GM21423 (cell line): ENCODE results near the gene TMIGD3.

Source experiments
- ATAC-seq: cut with Tn5 transposase; IDR thresholded peaks from one replicate; pipeline ENCODE4 v1.9.1; 2021; ENCODE audit warnings: mild to moderate bottlenecking, moderate library complexity; ENCODE audit not compliant: unreplicated experiment

The TMIGD3 gene

GRCh38 chr1:111476214-111476613, 27.2 kb downstream of the TMIGD3 start:
- ATAC-seq: no peak

- no peak for ATAC-seq
Observed at GRCh38 chr1:111475701-111476100, 27.7 kb downstream of the TMIGD3 start.

GRCh38 chr1:111474521-111474920, 28.9 kb downstream of the TMIGD3 start:
- no peak for ATAC-seq

- ATAC-seq: no peak
Observed at GRCh38 chr1:111474106-111474505, 29.3 kb downstream of the TMIGD3 start.

GRCh38 chr1:111471538-111471937, 31.9 kb downstream of the TMIGD3 start:
- no peak for ATAC-seq

- peak; percentile 61 for ATAC-seq
Observed at GRCh38 chr1:111471012-111471411, 32.4 kb downstream of the TMIGD3 start.

GRCh38 chr1:111470596-111470995, 32.8 kb downstream of the TMIGD3 start:
- no peak for ATAC-seq

GRCh38 chr1:111469539-111469938, 33.9 kb downstream of the TMIGD3 start:
- no peak for ATAC-seq

- no peak for ATAC-seq
Observed at GRCh38 chr1:111468717-111469100, 34.7 kb downstream of the TMIGD3 start.

- ATAC-seq: no peak
Observed at GRCh38 chr1:111467865-111468716, 35.3 kb downstream of the TMIGD3 start.

GRCh38 chr1:111466480-111466879, 37.0 kb downstream of the TMIGD3 start:
- no peak for ATAC-seq

- no peak for ATAC-seq
Observed at GRCh38 chr1:111465754-111466153, 37.7 kb downstream of the TMIGD3 start.

GRCh38 chr1:111463029-111463683, 40.3 kb downstream of the TMIGD3 start:
- no peak for ATAC-seq

GRCh38 chr1:111462370-111463028, 40.9 kb downstream of the TMIGD3 start:
- no peak for ATAC-seq

- no peak for ATAC-seq
Observed at GRCh38 chr1:111461765-111462164, 41.7 kb downstream of the TMIGD3 start.

- no peak for ATAC-seq
Observed at GRCh38 chr1:111455642-111456031, 47.8 kb downstream of the TMIGD3 start.

GRCh38 chr1:111454859-111455641, 48.4 kb downstream of the TMIGD3 start:
- ATAC-seq: no peak

- no peak for ATAC-seq
Observed at GRCh38 chr1:111453706-111454105, 49.7 kb downstream of the TMIGD3 start.

GRCh38 chr1:111452581-111452980, 50.9 kb downstream of the TMIGD3 start:
- ATAC-seq: no peak

- no peak for ATAC-seq
Observed at GRCh38 chr1:111450185-111450584, 53.2 kb downstream of the TMIGD3 start.

- no peak for ATAC-seq
Observed at GRCh38 chr1:111449703-111450017, 53.8 kb downstream of the TMIGD3 start.
